IMR-90 (cell line): ENCODE results near the gene TCF7L1. TPM values are rescaled to one million over a fixed set of nuclear protein-coding genes. Genes with fewer than 3 reads are reported as not detected.

Experiments used
- ATAC-seq: fragments of 200-7000 bp; cut with Tn5 transposase; 2 replicates; pipeline ENCODE4 v1.9.1; 2020; ENCODE audit warnings: low read depth, mild to moderate bottlenecking, moderate library complexity
- BruUV-seq: library from RNA; stranded (reverse); fragments of 400-500 nt; replicated peaks from 2 replicates; lab custom pipeline; 2021; lab: Mats Ljungman, UMichigan
- CTCF ChIA-PET: fragments of 300-600 bp; formaldehyde crosslinking; extraction: SDS; loops from one replicate; lab custom pipeline; 2021; ENCODE audit warnings: antibody characterized with exemption; lab: Yijun Ruan, JAX
- POLR2A ChIA-PET: fragments of 300-600 bp; sonication (Branson Sonifier 250); formaldehyde crosslinking; loops from one replicate; lab custom pipeline; 2022; ENCODE audit warnings: antibody characterized with exemption; ENCODE audit not compliant: unreplicated experiment; lab: Charles Lee
- DNase-seq: peaks from one replicate; pipeline ENCODE4 v3.0.0; 2013
- H2AFZ ChIP-seq: replicated peaks from 2 replicates; pipeline ENCODE3; 2013; ENCODE audit warnings: low read length, mild to moderate bottlenecking; ENCODE audit not compliant: poor library complexity
- H2AK5ac ChIP-seq: 2 replicates; pipeline ENCODE4 v1.6.1; 2013; ENCODE audit warnings: low read depth, low read length, inconsistent platforms
- H2AK9ac ChIP-seq: replicated peaks from 2 replicates; pipeline ENCODE3; 2013; ENCODE audit warnings: mild to moderate bottlenecking, low read depth, low read length, moderate library complexity; ENCODE audit not compliant: poor library complexity
- H2BK120ac ChIP-seq: 2 replicates; pipeline ENCODE4 v1.6.1; 2013; ENCODE audit warnings: low read depth, low read length, inconsistent platforms
- H2BK15ac ChIP-seq: 3 replicates; pipeline ENCODE4 v1.6.1; 2013; ENCODE audit warnings: low read depth, low read length, inconsistent platforms
- H2BK20ac ChIP-seq: 2 replicates; pipeline ENCODE4 v1.6.1; 2013; ENCODE audit warnings: low read depth, mild to moderate bottlenecking, inconsistent platforms, low read length, moderate library complexity
- H2BK5ac ChIP-seq: 2 replicates; pipeline ENCODE4 v1.6.1; 2013; ENCODE audit warnings: mild to moderate bottlenecking, low read depth, low read length, inconsistent platforms; ENCODE audit not compliant: poor library complexity, severe bottlenecking
- H3K14ac ChIP-seq: replicated peaks from 2 replicates; pipeline ENCODE4 v1.6.1; 2013; ENCODE audit warnings: low read depth, low read length, inconsistent platforms
- H3K18ac ChIP-seq: 2 replicates; pipeline ENCODE4 v1.6.1; 2013; ENCODE audit warnings: low read depth, low read length, control low read depth
- H3K23ac ChIP-seq: 2 replicates; pipeline ENCODE4 v1.6.1; 2013; ENCODE audit warnings: low read depth, low read length, inconsistent platforms
- H3K27ac ChIP-seq: 2 replicates; pipeline ENCODE4 v1.5.1; 2013; ENCODE audit warnings: mild to moderate bottlenecking, control low read depth, low read length; ENCODE audit not compliant: insufficient read depth
- H3K27me3 ChIP-seq: 2 replicates; pipeline ENCODE4 v1.6.1; 2013; ENCODE audit warnings: low read length; ENCODE audit not compliant: control insufficient read depth, insufficient read depth
- H3K36me3 ChIP-seq: 2 replicates; pipeline ENCODE4 v1.6.1; 2013; ENCODE audit warnings: low read length, mixed read lengths; ENCODE audit not compliant: control insufficient read depth, insufficient read depth
- H3K4ac ChIP-seq: 2 replicates; pipeline ENCODE4 v1.6.1; 2013; ENCODE audit warnings: low read depth, low read length, inconsistent platforms
- H3K4me1 ChIP-seq: 2 replicates; pipeline ENCODE4 v1.6.1; 2013; ENCODE audit warnings: low read length, mixed read lengths; ENCODE audit not compliant: control insufficient read depth, insufficient read depth
- H3K4me2 ChIP-seq: 2 replicates; pipeline ENCODE4 v1.6.1; 2013; ENCODE audit warnings: low read depth, mild to moderate bottlenecking, control low read depth, low read length, moderate library complexity
- H3K4me3 ChIP-seq: 2 replicates; pipeline ENCODE4 v1.5.1; 2013; ENCODE audit warnings: low read depth, mild to moderate bottlenecking, control low read depth, low read length, moderate library complexity; ENCODE audit not compliant: insufficient read depth
- H3K56ac ChIP-seq: 2 replicates; pipeline ENCODE4 v1.6.1; 2013; ENCODE audit warnings: low read length, inconsistent platforms; ENCODE audit not compliant: insufficient read depth; ENCODE audit errors: extremely low read depth
- H3K79me1 ChIP-seq, 2 experiments: 2 replicates each; pipeline ENCODE4 v1.6.1; 2013; ENCODE audit warnings: low read length in 2 of 2, inconsistent platforms in 1 of 2, low read depth in 1 of 2
- H3K9ac ChIP-seq: 2 replicates; pipeline ENCODE4 v1.6.1; 2013; ENCODE audit warnings: low read depth, low read length, control low read depth
- H3K9me1 ChIP-seq: 2 replicates; pipeline ENCODE4 v1.6.1; 2013; ENCODE audit warnings: low read length, inconsistent platforms; ENCODE audit not compliant: insufficient read depth
- H3K9me3 ChIP-seq: 2 replicates; pipeline ENCODE4 v1.6.1; 2013; ENCODE audit warnings: low read length; ENCODE audit not compliant: control insufficient read depth, insufficient read depth
- H4K20me1 ChIP-seq: 2 replicates; pipeline ENCODE4 v1.6.1; 2013; ENCODE audit warnings: low read length, inconsistent platforms; ENCODE audit not compliant: insufficient read depth
- H4K5ac ChIP-seq: 2 replicates; pipeline ENCODE4 v1.6.1; 2013; ENCODE audit warnings: mild to moderate bottlenecking, low read depth, low read length, control low read depth
- H4K8ac ChIP-seq, 2 experiments: 2 replicates each; pipeline ENCODE4 v1.6.1; 2013; ENCODE audit warnings: low read depth in 2 of 2, low read length in 2 of 2, control low read depth in 1 of 2, inconsistent platforms in 1 of 2
- H4K91ac ChIP-seq: 2 replicates; pipeline ENCODE4 v1.6.1; 2013; ENCODE audit warnings: low read depth, low read length, inconsistent platforms; ENCODE audit not compliant: insufficient read depth
- CHD1 ChIP-seq: IDR thresholded peaks from 2 replicates; pipeline ENCODE4 v1.6.1; 2012; ENCODE audit warnings: low read depth, low read length, improper control_type of control experiment
- FOS ChIP-seq: fragments of 150-350 bp; IDR thresholded peaks from 2 replicates; pipeline ENCODE4 v1.6.1; 2016; ENCODE audit warnings: low read depth, low read length
- MAFK ChIP-seq: IDR thresholded peaks from 2 replicates; pipeline ENCODE4 v1.6.1; 2012; ENCODE audit warnings: low read depth, low read length, improper control_type of control experiment
- MXI1 ChIP-seq: IDR thresholded peaks from 2 replicates; pipeline ENCODE4 v1.6.1; 2012; ENCODE audit warnings: low read depth, mild to moderate bottlenecking, low read length, moderate library complexity, borderline replicate concordance
- NFE2L2 ChIP-seq: fragments of 150-350 bp; IDR thresholded peaks from 2 replicates; pipeline ENCODE4 v1.6.1; 2016; ENCODE audit warnings: low read depth, mild to moderate bottlenecking, low read length
- POLR2A ChIP-seq: IDR thresholded peaks from 2 replicates; pipeline ENCODE4 v1.6.1; 2012; ENCODE audit warnings: mild to moderate bottlenecking, low read depth, low read length
- SMC3 ChIP-seq: fragments of 150-350 bp; IDR thresholded peaks from 2 replicates; pipeline ENCODE4 v1.6.1; 2016; ENCODE audit warnings: low read depth, mild to moderate bottlenecking, antibody characterized with exemption, low read length, moderate library complexity
- WGBS, 2 experiments: methylation state at CpG; one replicate each; pipeline versions ENCODE4 v1.1.5 to v1.1.7; 2013; ENCODE audit warnings: missing lambda C conversion rate in 2 of 2; ENCODE audit not compliant: insufficient read length in 1 of 2; ENCODE audit errors: extremely low coverage in 2 of 2; 5-methylcytosine and 5-hydroxymethylcytosine counted together
- dilution Hi-C: fragments of 300-500 bp; cut with HindIII; formaldehyde crosslinking; loops from one replicate; pipeline ENCODE4 v1.14.3; 2018; ENCODE audit warnings: low sequenced_read_pairs; ENCODE audit not compliant: unreplicated experiment
- in situ Hi-C: fragments of 300-500 bp; cut with MboI; formaldehyde crosslinking; loops from 3 replicates; pipeline ENCODE4 v1.14.3; 2019; ENCODE audit warnings: low sequenced_read_pairs, inconsistent platforms, mixed read lengths
- intact Hi-C: fragments of 100-400 bp; cut with micrococcal nuclease; formaldehyde crosslinking; loops from 2 replicates; pipeline ENCODE4 v1.10.0; 2022
- polyA plus RNA-seq, 3 experiments: library from polyadenylated mRNA; depleted of rRNA; stranded (reverse); fragments of >200 nt; gene quantifications; 2 replicates each; pipeline ENCODE4 v1.2.3, GENCODE V29; 2012; ENCODE audit warnings: low replicate concordance in 1 of 3
- total RNA-seq: library from RNA; depleted of rRNA; stranded (reverse); fragments of >200 nt; gene quantifications from 2 replicates; pipeline ENCODE4 v1.2.3, GENCODE V29; 2012

TCF7L1 gene
- total and polyA plus RNA-seq, 2 of the 4 experiments (the other 2 are of a cell fraction) = 0.72 to 11.1 TPM

- H3K4me1 ChIP-seq = peaks cover 30% of the 10 kb centered on the region
- intact Hi-C loops (no loop called here), dilution Hi-C loops (no loop called here), in situ Hi-C loops (no loop called here)
- no peak for TF ChIP-seq SMC3
- TF ChIP-seq MAFK = no peak
- TF ChIP-seq MXI1 = no peak
- no peak for TF ChIP-seq POLR2A
- no peak for TF ChIP-seq NFE2L2
- TF ChIP-seq CHD1 = no peak
- TF ChIP-seq FOS = no peak
- H4K8ac ChIP-seq = no peak overlapping the region
- H3K9me1 ChIP-seq = peaks cover 37% of the 10 kb centered on the region
- ChIA-PET POLR2A (no interaction called here), CTCF (no interaction called here)
- H2AK9ac ChIP-seq = no peak overlapping the region
- no peak overlapping the region for H2BK15ac ChIP-seq
- WGBS, 2 experiments = no CpG with 5 or more reads among the region's 6 CpGs
- BruUV-seq = no TSS peak
- no peak overlapping the region for H3K56ac ChIP-seq
- DNase-seq (no peak), ATAC-seq (no peak)
- peak overlapping the region; percentile 7; the same call in 1 of the 2 replicates for H2AK5ac ChIP-seq
- no peak overlapping the region for H3K4ac ChIP-seq
- no peaks in the 10 kb centered on the region for H3K9me3 ChIP-seq
- H2BK5ac ChIP-seq = no peak overlapping the region
- 0 out of 2 replicates have a peak overlapping the region, but pooled peaks have one; percentile 16 for H3K23ac ChIP-seq
- H3K14ac ChIP-seq = no peak overlapping the region
- H4K20me1 ChIP-seq = peaks cover 96% of the 10 kb centered on the region
- H3K4me3 ChIP-seq = no peak overlapping the region
- H3K79me1 ChIP-seq = peaks cover 41 to 97% of the 10 kb centered on the region in 2 experiments
- no peak overlapping the region for H2BK120ac ChIP-seq
- H3K4me2 ChIP-seq = no peak overlapping the region
- H2AFZ ChIP-seq = no peak overlapping the region
- no peaks in the 10 kb centered on the region for H3K36me3 ChIP-seq
- H3K18ac ChIP-seq = no peak overlapping the region
- no peak overlapping the region for H2BK20ac ChIP-seq
- H3K27ac ChIP-seq = no peak overlapping the region
- H3K9ac ChIP-seq = no peak overlapping the region
- H3K27me3 ChIP-seq = no peaks in the 10 kb centered on the region
- no peak overlapping the region for H4K5ac ChIP-seq
- H4K91ac ChIP-seq = no peak overlapping the region
These were observed 26.4 kb downstream of the TCF7L1 start for GRCh38 chr2:85159589-85159988.
